GM23338 (cell line): ENCODE measurements around the gene PAX3.

ENCODE experiments used
- CTCF ChIP-seq, 2 experiments: fragments of 200-600 bp in 1 of 2; sonication (generic) in 1 of 2; conservative IDR thresholded peaks; 2 replicates each; pipeline versions ENCODE4 v1.5.1 to v1.6.1; 2016 to 2017; ENCODE audit warnings: antibody characterized with exemption in 2 of 2, low read depth in 2 of 2, mild to moderate bottlenecking in 2 of 2, moderate library complexity in 1 of 2
- ETS1 ChIP-seq: IDR thresholded peaks from 2 replicates; pipeline ENCODE4 v1.6.1; 2016; ENCODE audit warnings: antibody characterized with exemption
- EZH2 ChIP-seq: fragments of 200-600 bp; sonication (generic); IDR thresholded peaks from one replicate; pipeline ENCODE4 v1.8.0; 2017; ENCODE audit warnings: antibody characterized with exemption, mild to moderate bottlenecking, low read depth; ENCODE audit not compliant: unreplicated experiment
- EZH2phosphoT487 ChIP-seq: fragments of 200-600 bp; sonication (generic); IDR thresholded peaks from one replicate; pipeline ENCODE4 v1.8.1; 2018; ENCODE audit warnings: antibody characterized with exemption; ENCODE audit not compliant: unreplicated experiment
- NANOG ChIP-seq: IDR thresholded peaks from 2 replicates; pipeline ENCODE4 v1.6.1; 2016; ENCODE audit warnings: antibody characterized with exemption, borderline replicate concordance
- POLR2AphosphoS5 ChIP-seq: IDR thresholded peaks from 2 replicates; pipeline ENCODE4 v1.6.1; 2016; ENCODE audit warnings: antibody characterized with exemption, low read depth
- REST ChIP-seq: IDR thresholded peaks from one replicate; pipeline ENCODE4 v1.6.1; 2018; ENCODE audit warnings: antibody characterized with exemption; ENCODE audit not compliant: unreplicated experiment
- ZNF462 ChIP-seq: fragments of 250-450 bp; sonication (Bioruptor Pico); IDR thresholded peaks from 2 replicates; pipeline ENCODE4 v1.5.0; 2020; ENCODE audit warnings: mild to moderate bottlenecking, moderate library complexity

GRCh38 chr2:222310747-222311318, 12.0 kb upstream of the PAX3 start:
- TF ChIP-seq CTCF (conservative IDR thresholded peaks at IDR 0.05; ENCODE audit: low read depth in 2 of 2) (no peak), EZH2 (no peak), POLR2AphosphoS5 (no peak), REST (no peak), EZH2phosphoT487 (no peak), NANOG (no peak), ZNF462 (CRISPR knock-in tag) (no peak), ETS1 (no peak)
